Lung (tissue), 12 donors: Measurements from ENCODE around the gene RNF208. TPM values are rescaled to one million over a fixed set of nuclear protein-coding genes. Genes with fewer than 3 reads are reported as not detected.

Experiments used
- ATAC-seq: fragments of 200-7000 bp; cut with Tn5 transposase; one replicate; pipeline ENCODE4 v1.9.1; 2020; ENCODE audit warnings: moderate number of reproducible peaks; ENCODE audit not compliant: insufficient read depth, low FRiP score
- DNase-seq, 3 donors: peaks; one replicate each; pipeline ENCODE4 v3.0.0-alpha.2; 2013 to 2017
- H3K27ac ChIP-seq, 2 donors: one replicate each; pipeline ENCODE4 v1.5.1; 2013; ENCODE audit warnings: mild to moderate bottlenecking in 2 of 2, moderate library complexity in 2 of 2, control low read depth in 1 of 2, inconsistent platforms in 1 of 2, low read depth in 1 of 2, low read length in 1 of 2
- H3K27me3 ChIP-seq, 3 donors: one replicate each; pipeline ENCODE4 v1.5.1; 2013; ENCODE audit warnings: low read length in 2 of 3; ENCODE audit not compliant: control insufficient read depth in 3 of 3, insufficient read depth in 3 of 3
- H3K36me3 ChIP-seq, 4 donors: one replicate each; pipeline ENCODE4 v1.5.1; 2013; ENCODE audit warnings: low read length in 4 of 4, mild to moderate bottlenecking in 1 of 4, moderate library complexity in 1 of 4; ENCODE audit not compliant: control insufficient read depth in 4 of 4, insufficient read depth in 4 of 4
- H3K4me1 ChIP-seq, 5 donors: one replicate each; pipeline ENCODE4 v1.5.1; 2013; ENCODE audit warnings: low read length in 5 of 5, mild to moderate bottlenecking in 2 of 5, moderate library complexity in 1 of 5; ENCODE audit not compliant: control insufficient read depth in 5 of 5, insufficient read depth in 5 of 5
- H3K4me3 ChIP-seq: one replicate; pipeline ENCODE4 v1.5.1; 2013; ENCODE audit warnings: mild to moderate bottlenecking, control low read depth, moderate library complexity
- H3K9ac ChIP-seq, 2 donors: one replicate each; pipeline ENCODE4 v1.5.1; 2013; ENCODE audit warnings: low read length in 2 of 2, control low read depth in 1 of 2; ENCODE audit not compliant: insufficient read depth in 1 of 2
- H3K9me3 ChIP-seq, 4 donors: one replicate each; pipeline ENCODE4 v1.5.1; 2013; ENCODE audit warnings: low read length in 3 of 4, mild to moderate bottlenecking in 1 of 4, moderate library complexity in 1 of 4; ENCODE audit not compliant: control insufficient read depth in 4 of 4, insufficient read depth in 3 of 4
- WGBS, 2 donors: extraction: QIAGEN DNeasy Blood & Tissue Kit; methylation state at CpG; one replicate each; pipeline ENCODE4 v1.1.7; 2013; 5-methylcytosine and 5-hydroxymethylcytosine counted together
- polyA plus RNA-seq, 2 donors: library from polyadenylated mRNA; stranded (reverse); fragments of 200-250 nt; gene quantifications; one replicate each; pipeline ENCODE4 v1.2.1, GENCODE V29; 2013
- total RNA-seq, 2 donors: library from RNA; depleted of rRNA in 1 of 2; stranded (reverse); fragments of >200 nt in 1 of 2; gene quantifications; one replicate each; pipeline ENCODE4 v1.2.1, GENCODE V29; 2014 to 2021
- TF ChIP-seq, protein P1 (sequence below): IDR thresholded peaks from 2 replicates; pipeline ENCODE4 v1.5.1; 2012; ENCODE audit warnings: mild to moderate bottlenecking; ENCODE audit errors: control extremely low read depth, extremely low read depth
- donor health status: control.
- donor health status: control.
- donor health status: Bipolar disorder and iron deficiency.
- donor health status: healthy.
- donor health status: DM: yes; HTN: yes; CAD: no.

Gene RNF208
- total and polyA plus RNA-seq, 4 donors, result 1.7 to 12.0 (median 5.3) TPM

DNA sequence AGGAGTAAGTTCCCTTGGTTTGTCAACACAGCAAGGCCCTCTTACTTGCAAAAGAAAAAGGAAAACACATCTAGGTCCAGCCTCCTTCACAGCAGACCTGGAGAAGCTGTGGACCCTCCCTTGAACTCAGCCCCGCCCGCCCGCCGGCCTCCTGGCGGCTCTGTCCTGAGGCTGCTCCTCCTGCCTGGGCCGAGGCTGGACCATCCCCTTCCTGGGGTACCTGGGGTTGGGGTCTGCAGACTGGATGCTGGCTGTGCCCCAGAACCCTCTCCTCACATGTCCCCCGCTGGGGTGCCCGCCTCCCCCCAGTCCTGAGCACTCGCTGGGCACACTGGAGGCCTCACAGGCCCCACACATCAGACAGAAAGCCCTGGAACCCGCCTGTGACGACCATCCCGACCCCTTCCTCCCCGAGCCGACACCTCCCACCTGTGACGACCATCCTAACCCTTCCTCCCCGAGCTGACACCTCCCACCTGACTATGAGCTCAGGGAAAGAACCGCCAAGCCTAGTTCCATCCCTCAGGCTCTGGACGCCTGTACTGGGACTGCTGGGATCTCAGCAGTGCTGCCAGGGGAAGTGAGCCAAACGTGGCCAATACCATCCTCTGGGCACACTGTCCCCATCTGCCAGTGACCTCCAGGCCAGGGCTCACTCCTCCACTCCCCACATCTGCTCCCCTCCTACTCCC, 43.0 kb downstream of the RNF208 start:
- Histone ChIP-seq H3K27me3 (no peaks in the 10 kb centered on the region), H3K36me3 (peaks cover 8 to 65% (median 24%) of the 10 kb centered on the region in 4 donors), H3K9ac (no peak overlapping the region), H3K4me3 (no peak overlapping the region), H3K9me3 (peaks cover 0 to 2% (median 0%) of the 10 kb centered on the region in 4 donors), H3K4me1 (peaks cover 0 to 5% (median 0%) of the 10 kb centered on the region in 5 donors), H3K27ac (no peak overlapping the region)
- TF ChIP-seq, protein P1, sequence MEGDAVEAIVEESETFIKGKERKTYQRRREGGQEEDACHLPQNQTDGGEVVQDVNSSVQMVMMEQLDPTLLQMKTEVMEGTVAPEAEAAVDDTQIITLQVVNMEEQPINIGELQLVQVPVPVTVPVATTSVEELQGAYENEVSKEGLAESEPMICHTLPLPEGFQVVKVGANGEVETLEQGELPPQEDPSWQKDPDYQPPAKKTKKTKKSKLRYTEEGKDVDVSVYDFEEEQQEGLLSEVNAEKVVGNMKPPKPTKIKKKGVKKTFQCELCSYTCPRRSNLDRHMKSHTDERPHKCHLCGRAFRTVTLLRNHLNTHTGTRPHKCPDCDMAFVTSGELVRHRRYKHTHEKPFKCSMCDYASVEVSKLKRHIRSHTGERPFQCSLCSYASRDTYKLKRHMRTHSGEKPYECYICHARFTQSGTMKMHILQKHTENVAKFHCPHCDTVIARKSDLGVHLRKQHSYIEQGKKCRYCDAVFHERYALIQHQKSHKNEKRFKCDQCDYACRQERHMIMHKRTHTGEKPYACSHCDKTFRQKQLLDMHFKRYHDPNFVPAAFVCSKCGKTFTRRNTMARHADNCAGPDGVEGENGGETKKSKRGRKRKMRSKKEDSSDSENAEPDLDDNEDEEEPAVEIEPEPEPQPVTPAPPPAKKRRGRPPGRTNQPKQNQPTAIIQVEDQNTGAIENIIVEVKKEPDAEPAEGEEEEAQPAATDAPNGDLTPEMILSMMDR, result no peak
- DNase-seq, result no peak
- 91 to 94% methylated on average over 19 of the region's 19 CpGs for WGBS, 2 donors
- ATAC-seq, result no peak

DNA sequence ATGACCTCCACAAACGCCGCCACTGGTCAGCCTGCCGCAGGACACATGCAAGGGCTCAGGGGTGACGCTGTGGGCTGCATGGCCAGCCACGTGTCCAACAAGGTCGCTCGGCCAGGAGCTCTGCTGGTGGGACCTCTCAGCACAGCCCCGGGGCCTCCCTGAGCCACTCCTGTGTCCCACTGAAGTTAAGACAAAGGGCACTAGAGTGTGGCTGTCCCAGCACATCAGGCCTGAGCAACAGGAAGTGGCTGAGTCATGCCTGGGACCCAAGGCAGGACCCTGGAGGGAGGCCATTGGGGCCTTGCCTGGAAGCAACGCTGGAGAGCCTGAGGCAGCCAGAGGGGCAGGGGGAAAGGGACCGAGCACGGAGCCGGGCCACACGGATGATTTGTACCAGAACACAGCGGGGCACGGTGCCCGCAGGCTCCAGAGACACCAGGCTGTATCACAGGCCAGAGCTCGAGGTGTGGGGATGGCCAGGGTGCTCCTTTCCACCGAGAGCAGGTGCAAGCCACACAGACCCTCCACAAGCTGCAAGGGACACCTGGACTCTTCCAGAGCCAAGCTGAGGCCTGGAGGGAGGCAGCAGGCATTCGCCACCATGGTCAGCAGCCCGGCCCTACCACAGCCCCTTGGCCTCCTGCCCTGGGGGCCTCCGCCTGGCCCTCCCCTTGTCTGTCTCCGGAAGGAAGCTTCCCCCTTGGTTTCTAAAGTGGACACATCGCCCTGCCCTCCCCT, 43.7 kb downstream of the RNF208 start:
- ATAC-seq (no peak), DNase-seq (no peak)
- TF ChIP-seq, protein P1, result no peak
- Histone ChIP-seq H3K4me1 (peaks cover 0 to 5% (median 0%) of the 10 kb centered on the region in 5 donors), H3K27ac (no peak overlapping the region), H3K4me3 (no peak overlapping the region), H3K27me3 (no peaks in the 10 kb centered on the region), H3K9me3 (peaks cover 0 to 2% (median 0%) of the 10 kb centered on the region in 4 donors), H3K36me3 (peaks cover 8 to 58% (median 17%) of the 10 kb centered on the region in 4 donors), H3K9ac (no peak overlapping the region)
- 92 to 93% methylated on average over 23 of the region's 23 CpGs for WGBS, 2 donors

DNA sequence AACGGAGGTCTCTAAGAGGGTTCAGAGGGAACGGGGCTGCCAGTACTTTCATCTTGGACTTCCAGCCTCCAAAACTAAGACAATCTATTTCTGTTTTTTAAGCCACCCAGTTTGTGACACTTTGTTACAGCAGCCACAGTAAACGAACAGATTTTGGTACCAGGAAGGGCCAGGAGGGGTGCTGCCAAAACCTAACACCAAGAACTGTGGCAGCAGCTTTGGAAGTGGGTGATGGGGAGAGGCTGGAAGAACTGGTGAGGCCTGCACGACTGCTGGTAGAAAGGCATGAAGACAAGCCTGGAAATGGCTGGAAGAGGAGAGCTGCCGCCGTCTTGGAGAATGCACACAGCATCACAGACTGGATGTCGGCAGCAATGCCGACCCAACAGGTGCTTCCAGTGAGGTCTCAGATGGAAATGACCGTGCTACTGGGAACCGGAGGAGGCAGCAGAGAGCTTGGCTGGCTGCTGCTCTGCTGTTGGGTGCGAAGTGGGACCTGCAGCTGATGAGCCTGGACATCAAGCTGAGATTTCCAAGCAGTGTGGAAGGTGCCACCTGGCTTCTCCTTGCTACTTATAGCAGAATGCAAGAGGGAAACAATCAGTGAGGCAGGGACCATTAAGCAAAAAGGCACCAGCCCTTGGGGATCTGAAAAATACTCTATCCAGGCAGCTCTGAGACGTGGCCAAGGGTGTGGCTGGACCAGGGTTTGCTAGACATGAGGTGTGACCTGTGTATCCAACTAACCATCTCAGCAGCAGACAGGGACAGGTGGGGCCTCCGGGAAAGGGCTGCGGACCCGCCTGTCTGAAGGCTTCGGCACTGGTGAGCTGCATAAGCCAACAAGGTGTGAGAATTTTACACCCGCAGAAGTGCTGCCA, 45.5 kb downstream of the RNF208 start:
- H3K9ac ChIP-seq, result no peak overlapping the region
- no peaks in the 10 kb centered on the region for H3K27me3 ChIP-seq
- DNase-seq (no peak), ATAC-seq (no peak)
- no peak overlapping the region for H3K27ac ChIP-seq
- peaks cover 0 to 43% (median 7%) of the 10 kb centered on the region in 4 donors for H3K36me3 ChIP-seq
- H3K4me3 ChIP-seq, result no peak overlapping the region
- H3K4me1 ChIP-seq, result peaks cover 0 to 5% (median 0%) of the 10 kb centered on the region in 5 donors
- TF ChIP-seq, protein P1, result no peak
- 60 to 62% methylated on average over 17 of the region's 17 CpGs for WGBS, 2 donors
- H3K9me3 ChIP-seq, result no peaks in the 10 kb centered on the region
